HG03432 (cell line): ENCODE results near the gene MORC2.

Experiments
- ATAC-seq: cut with Tn5 transposase; IDR thresholded peaks from one replicate; pipeline ENCODE4 v1.9.1; 2021; ENCODE audit warnings: mild to moderate bottlenecking, moderate library complexity; ENCODE audit not compliant: unreplicated experiment

The MORC2 gene

DNA sequence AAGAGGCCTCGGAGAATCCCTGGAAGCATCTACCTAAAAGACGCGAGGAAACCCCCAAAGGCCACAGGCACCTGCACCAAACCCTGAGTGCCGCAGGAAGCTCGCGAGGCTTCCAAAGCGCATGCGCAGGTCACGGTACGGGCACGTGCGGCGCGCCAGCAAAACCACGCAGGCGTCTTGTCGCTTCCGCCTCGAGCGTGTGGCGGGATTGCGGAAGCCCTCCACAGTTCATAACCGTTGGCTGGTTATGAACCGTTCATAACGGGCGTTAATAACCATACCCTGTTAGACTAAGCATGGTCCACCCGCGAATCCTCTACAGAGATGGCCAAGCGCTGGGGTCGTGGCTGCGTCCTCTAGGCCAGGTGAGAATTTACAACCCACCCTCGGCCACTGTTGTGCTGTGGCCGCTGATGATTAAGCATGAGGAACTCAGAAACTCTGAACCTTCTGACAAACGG is 46.4 kb downstream of the MORC2 start:
- no peak for ATAC-seq

- ATAC-seq, result no peak
Measured at GRCh38 chr22:30921108-30921507, 47.5 kb downstream of the MORC2 start.

DNA sequence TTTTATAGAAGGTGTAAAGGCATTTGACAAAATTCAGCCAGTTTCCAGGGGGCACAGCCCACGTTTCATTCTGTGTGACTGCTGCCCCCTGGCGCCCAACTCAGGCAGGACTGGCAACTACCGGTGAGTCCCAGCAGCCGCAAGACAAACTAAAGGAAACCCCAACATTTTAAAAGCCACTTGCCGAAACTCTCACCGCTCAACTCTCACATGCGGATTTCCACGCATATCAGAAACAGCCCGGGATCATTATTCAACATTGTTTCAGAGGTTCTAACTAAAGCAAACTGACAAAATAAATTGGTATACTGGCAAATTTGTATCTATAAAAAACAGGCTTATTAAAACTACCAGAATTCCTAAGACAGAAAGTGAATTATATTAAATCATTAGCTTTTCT is 48.2 kb downstream of the MORC2 start:
- no peak for ATAC-seq

- no peak for ATAC-seq
Measured at GRCh38 chr22:30919973-30920372, 48.6 kb downstream of the MORC2 start.

DNA sequence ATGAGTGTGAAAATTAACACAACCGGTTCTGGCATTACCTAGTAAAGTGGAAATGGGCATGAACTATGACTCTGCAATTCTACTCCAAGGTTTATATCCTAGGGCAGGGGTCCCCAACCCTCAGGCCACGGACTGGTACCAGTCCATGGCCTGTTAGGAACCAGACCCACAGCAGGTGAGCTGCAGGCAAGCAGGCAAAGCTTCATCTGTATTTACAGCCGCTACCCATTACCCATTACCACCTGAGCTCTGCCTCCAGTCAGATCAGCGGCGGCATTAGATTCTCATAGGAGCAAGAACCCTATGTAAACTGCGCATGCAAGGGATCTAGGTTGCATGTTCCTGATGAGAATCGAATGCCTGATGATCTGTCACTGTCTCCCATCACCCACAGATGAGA is 49.8 kb downstream of the MORC2 start:
- ATAC-seq, result no peak

- ATAC-seq, result no peak
Measured at GRCh38 chr22:30910358-30910757, 58.2 kb downstream of the MORC2 start.

- ATAC-seq, result no peak
Measured at GRCh38 chr22:30909306-30909705, 59.3 kb downstream of the MORC2 start.

- ATAC-seq, result no peak
Measured at GRCh38 chr22:30908051-30908461, 60.5 kb downstream of the MORC2 start.

DNA sequence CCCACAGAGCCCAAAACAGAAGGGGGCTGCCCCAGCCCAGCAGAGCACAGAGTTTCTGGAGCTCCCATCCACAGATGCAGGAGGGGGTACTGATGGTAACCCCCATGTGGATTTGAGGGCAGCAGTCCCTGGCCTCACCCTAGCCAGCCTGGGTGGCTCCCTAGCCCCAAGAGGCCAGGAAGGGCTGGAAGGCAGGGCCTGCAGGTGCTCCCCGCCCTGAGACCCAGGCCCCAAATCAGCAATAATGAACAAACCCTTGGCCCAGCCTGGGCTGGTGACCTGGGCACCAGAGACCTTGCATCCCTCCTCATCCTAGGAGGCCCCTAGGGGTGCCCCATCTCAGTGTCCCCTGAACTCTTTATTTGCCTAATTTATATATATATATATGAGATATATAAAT is 61.6 kb downstream of the MORC2 start:
- no peak for ATAC-seq

- no peak for ATAC-seq
Measured at GRCh38 chr22:30906411-30906810, 62.2 kb downstream of the MORC2 start.

GRCh38 chr22:30905696-30906341 is 62.8 kb downstream of the MORC2 start:
- no peak for ATAC-seq

GRCh38 chr22:30903876-30904460 is 64.6 kb downstream of the MORC2 start:
- ATAC-seq, result no peak

DNA sequence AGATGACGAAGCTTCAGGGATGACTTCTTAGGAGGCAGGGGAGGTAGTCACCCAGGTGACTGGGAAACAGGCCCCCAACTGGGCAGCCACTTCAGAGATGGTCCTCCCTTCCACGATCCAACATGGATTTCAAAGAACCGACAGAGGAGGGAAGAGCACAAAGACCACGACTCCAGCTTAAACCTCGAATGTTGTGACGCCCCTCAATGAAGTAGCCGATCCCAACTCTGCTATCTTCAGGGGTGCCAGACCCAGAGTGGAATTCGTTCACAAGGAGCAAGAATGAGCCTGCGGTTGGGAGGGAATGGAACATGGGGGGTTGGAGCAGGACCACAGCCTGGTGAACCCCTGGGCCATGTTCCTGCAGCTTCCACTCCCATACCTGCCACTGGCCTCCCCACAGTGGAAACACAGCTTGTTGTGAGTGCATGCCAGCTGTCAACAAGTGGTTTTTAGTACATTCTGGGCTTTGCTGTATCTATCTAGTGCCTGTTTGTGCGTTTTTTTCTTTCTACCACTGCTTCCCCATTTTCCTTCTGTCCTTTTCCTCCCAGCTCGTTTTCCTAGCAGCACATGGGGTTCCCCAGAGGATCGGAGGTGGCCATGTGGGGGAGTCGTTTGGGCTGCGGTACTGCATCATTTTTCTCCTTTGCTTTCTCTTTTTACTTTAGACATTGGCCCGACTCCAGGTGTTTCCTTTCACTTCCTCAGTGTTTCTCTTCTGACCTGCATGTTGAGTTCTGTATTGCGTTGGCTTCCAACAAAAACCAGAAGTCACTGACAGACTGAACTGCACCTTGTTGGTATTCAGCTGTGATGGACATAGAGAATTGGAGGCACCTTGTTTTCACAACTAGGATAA is 65.8 kb downstream of the MORC2 start:
- no peak for ATAC-seq

DNA sequence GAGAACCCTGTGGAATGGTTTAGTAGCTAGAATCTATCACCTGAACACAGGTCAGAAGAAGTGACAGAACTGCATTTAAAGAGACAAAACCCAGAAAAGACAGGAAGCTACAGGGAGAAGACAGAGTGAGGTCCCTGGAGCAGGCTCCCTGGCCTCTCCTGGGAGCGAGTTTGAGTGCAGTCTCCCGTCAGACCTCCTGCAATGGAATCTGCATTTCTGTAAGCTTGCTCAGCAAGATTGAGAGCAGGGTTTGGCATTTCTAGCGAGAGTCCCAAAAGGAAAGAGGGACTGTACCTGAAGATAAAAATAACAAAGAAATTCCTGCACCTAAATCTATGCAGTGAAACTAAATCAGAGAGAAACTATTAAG is 74.2 kb downstream of the MORC2 start:
- ATAC-seq, result no peak

GRCh38 chr22:30893434-30894370 is 74.9 kb downstream of the MORC2 start:
- ATAC-seq, result no peak

GRCh38 chr22:30892731-30893221 is 75.8 kb downstream of the MORC2 start:
- no peak for ATAC-seq

GRCh38 chr22:30892286-30892685 is 76.3 kb downstream of the MORC2 start:
- ATAC-seq, result no peak

GRCh38 chr22:30891781-30892180 is 76.8 kb downstream of the MORC2 start:
- no peak for ATAC-seq

GRCh38 chr22:30891443-30891755 is 77.2 kb downstream of the MORC2 start:
- ATAC-seq, result no peak

GRCh38 chr22:30890686-30891442 is 77.7 kb downstream of the MORC2 start:
- ATAC-seq, result no peak
